ENCODE measurements around the gene ASPG. TPM values are rescaled to one million over a fixed set of nuclear protein-coding genes. Genes with fewer than 3 reads are reported as not detected.

The ASPG gene
- total RNA-seq, 2 experiments from 2014 or later: not detected

GRCh38 chr14:104125011-104125410 lies 39.5 kb downstream of the ASPG start:
- no peak overlapping the region for H3K4me2 ChIP-seq (ENCODE audit: low read length)
- CTCF ChIA-PET (ENCODE audit: unreplicated experiment): no interaction called here

GRCh38 chr14:104126753-104127152 lies 41.3 kb downstream of the ASPG start:
- Histone ChIP-seq H3K9me2 (ENCODE audit: insufficient read depth, low read length) (no peaks in the 10 kb centered on the region), H4K20me1 (ENCODE audit: insufficient read depth, low read length) (no peaks in the 10 kb centered on the region), H3K9me3 (ENCODE audit: low read length) (peaks cover 19% of the 10 kb centered on the region), H3K36me3 (ENCODE audit: insufficient read depth, low read length) (no peaks in the 10 kb centered on the region), H3K27ac (ENCODE audit: low read depth, low read length, poor library complexity, severe bottlenecking) (no peak overlapping the region), H3K4me1 (ENCODE audit: insufficient read depth, low read length, poor library complexity, severe bottlenecking) (no peaks in the 10 kb centered on the region), H3K4me3 (ENCODE audit: low read depth, low read length, poor library complexity, severe bottlenecking) (no peak overlapping the region), H3K4me2 (ENCODE audit: low read length) (no peak overlapping the region), H3K79me2 (ENCODE audit: insufficient read depth, low read depth, low read length) (no peaks in the 10 kb centered on the region), H2AFZ (ENCODE audit: low read length) (no peak overlapping the region)
- no peak for DNase-seq (ENCODE audit: low spot score)
- intact Hi-C loops (cut with micrococcal nuclease; ENCODE audit: unreplicated experiment): no loop called here
- ChIA-PET POLR2A (no interaction called here), CTCF (ENCODE audit: unreplicated experiment) (no interaction called here)
- TF ChIP-seq CTCF (conservative IDR thresholded peaks at IDR 0.05; ENCODE audit: low read length): no peak
- no peak for TF ChIP-seq EZH2phosphoT487 (IDR thresholded peaks at IDR 0.05; ENCODE audit: borderline replicate concordance, low read depth, low read length)
- no TSS peak for BruUV-seq (replicated peaks)

More at GRCh38 chr14:104125011-104125410, 39.5 kb downstream of the ASPG start:
- Histone ChIP-seq H4K20me1 (ENCODE audit: insufficient read depth, low read length) (no peaks in the 10 kb centered on the region), H3K9me2 (ENCODE audit: insufficient read depth, low read length) (no peaks in the 10 kb centered on the region), H2AFZ (ENCODE audit: low read length) (no peak overlapping the region), H3K4me1 (ENCODE audit: insufficient read depth, low read length, poor library complexity, severe bottlenecking) (no peaks in the 10 kb centered on the region), H3K79me2 (ENCODE audit: insufficient read depth, low read depth, low read length) (no peaks in the 10 kb centered on the region), H3K4me3 (ENCODE audit: low read depth, low read length, poor library complexity, severe bottlenecking) (no peak overlapping the region), H3K36me3 (ENCODE audit: insufficient read depth, low read length) (no peaks in the 10 kb centered on the region), H3K27ac (ENCODE audit: low read depth, low read length, poor library complexity, severe bottlenecking) (no peak overlapping the region), H3K9me3 (ENCODE audit: low read length) (peaks cover 18% of the 10 kb centered on the region)
- no peak for DNase-seq (ENCODE audit: low spot score)
- no TSS peak for BruUV-seq (replicated peaks)
- intact Hi-C loops (cut with micrococcal nuclease; ENCODE audit: unreplicated experiment): no loop called here
- TF ChIP-seq CTCF (conservative IDR thresholded peaks at IDR 0.05; ENCODE audit: low read length) (no peak), EZH2phosphoT487 (IDR thresholded peaks at IDR 0.05; ENCODE audit: borderline replicate concordance, low read depth, low read length) (no peak)
- POLR2A ChIA-PET: no interaction called here

- TF ChIP-seq CTCF (conservative IDR thresholded peaks at IDR 0.05; ENCODE audit: low read length) (no peak), EZH2phosphoT487 (IDR thresholded peaks at IDR 0.05; ENCODE audit: borderline replicate concordance, low read depth, low read length) (no peak)
- Histone ChIP-seq H3K4me2 (ENCODE audit: low read length) (no peak overlapping the region), H3K36me3 (ENCODE audit: insufficient read depth, low read length) (no peaks in the 10 kb centered on the region), H3K79me2 (ENCODE audit: insufficient read depth, low read depth, low read length) (no peaks in the 10 kb centered on the region), H3K4me3 (ENCODE audit: low read depth, low read length, poor library complexity, severe bottlenecking) (no peak overlapping the region), H2AFZ (ENCODE audit: low read length) (no peak overlapping the region), H4K20me1 (ENCODE audit: insufficient read depth, low read length) (no peaks in the 10 kb centered on the region), H3K9me2 (ENCODE audit: insufficient read depth, low read length) (no peaks in the 10 kb centered on the region), H3K27ac (ENCODE audit: low read depth, low read length, poor library complexity, severe bottlenecking) (no peak overlapping the region), H3K4me1 (ENCODE audit: insufficient read depth, low read length, poor library complexity, severe bottlenecking) (no peaks in the 10 kb centered on the region), H3K9me3 (ENCODE audit: low read length) (peaks cover 16% of the 10 kb centered on the region)
- no peak for DNase-seq (ENCODE audit: low spot score)
- ChIA-PET POLR2A (no interaction called here), CTCF (ENCODE audit: unreplicated experiment) (interaction anchor here (0.7 kb wide), 1 partner anchor 51 kb away, joined by 3 read pairs; no protein-coding TSS in a partner anchor)
- BruUV-seq (replicated peaks): no TSS peak
- intact Hi-C loops (cut with micrococcal nuclease; ENCODE audit: unreplicated experiment): no loop called here
Measured at GRCh38 chr14:104128981-104129380, 43.5 kb downstream of the ASPG start.

All from OCI-LY7 (cell line).